ENCODE data around the gene MFSD11. TPM values are rescaled to one million over a fixed set of nuclear protein-coding genes. Genes with fewer than 3 reads are reported as not detected.

The MFSD11 gene
- total RNA-seq, 6 donors from 2014 or later: 23.9 to 49.2 (median 34.4) TPM

DNA sequence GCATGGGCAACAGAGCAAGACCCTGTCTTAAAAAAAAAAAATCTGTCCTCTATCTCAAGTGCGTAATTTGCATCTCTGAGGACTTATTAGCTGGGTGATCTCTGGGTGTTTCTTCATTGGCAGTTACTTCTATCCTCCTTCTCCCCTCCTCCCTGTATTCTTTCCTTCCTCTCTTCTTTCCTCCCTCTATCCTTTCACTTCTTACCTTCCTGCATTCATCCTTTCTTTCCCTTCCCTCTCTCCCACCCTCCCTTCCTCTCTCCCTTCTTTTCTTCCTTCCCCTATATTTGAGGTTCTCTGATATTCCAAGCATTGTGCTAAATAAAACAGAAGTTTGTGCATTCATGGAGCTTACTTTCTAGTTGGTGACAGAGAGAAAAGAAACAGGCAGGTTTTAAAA, 10.7 kb downstream of the MFSD11 start:
- H3K4me3 ChIP-seq: no peak overlapping the region
- no peaks in the 10 kb centered on the region for H3K9me3 ChIP-seq
- peak overlapping the region in 1 of 4 donors; percentile 34 for H3K27ac ChIP-seq
- WGBS, 2 donors: 94 to 97% methylated on average over 1 of the region's 1 CpG
- DNase-seq (no peak), ATAC-seq (ENCODE audit: low FRiP score in 2 of 2) (no peak)
- TF ChIP-seq POLR2A (IDR thresholded peaks at IDR 0.05) (no peak), CTCF (IDR thresholded peaks at IDR 0.05) (no peak), POLR2AphosphoS5 (IDR thresholded peaks at IDR 0.05) (no peak), EP300 (IDR thresholded peaks at IDR 0.05) (no peak)
- H3K36me3 ChIP-seq: peaks cover 10 to 56% (median 25%) of the 10 kb centered on the region in 4 donors
- no peaks in the 10 kb centered on the region for H3K27me3 ChIP-seq
- peaks cover 0 to 5% (median 0%) of the 10 kb centered on the region in 4 donors for H3K4me1 ChIP-seq

GRCh38 chr17:76751416-76751993, 13.6 kb downstream of the MFSD11 start:
- DNase-seq (no peak), ATAC-seq (ENCODE audit: low FRiP score in 2 of 2) (no peak)
- Histone ChIP-seq H3K27me3 (no peaks in the 10 kb centered on the region), H3K4me1 (peaks cover 0 to 8% (median 0%) of the 10 kb centered on the region in 4 donors), H3K27ac (no peak overlapping the region), H3K9me3 (no peaks in the 10 kb centered on the region), H3K36me3 (peaks cover 0 to 50% (median 17%) of the 10 kb centered on the region in 4 donors), H3K4me3 (no peak overlapping the region)
- TF ChIP-seq POLR2A (IDR thresholded peaks at IDR 0.05): no peak
- TF ChIP-seq POLR2AphosphoS5 (IDR thresholded peaks at IDR 0.05): no peak
- TF ChIP-seq CTCF (IDR thresholded peaks at IDR 0.05): no peak
- TF ChIP-seq EP300 (IDR thresholded peaks at IDR 0.05): no peak
- 92 to 95% methylated on average over 3 of the region's 3 CpGs for WGBS, 2 donors

- peak overlapping the region in 1 of 4 donors; percentile 47 for H3K27ac ChIP-seq
- ATAC-seq (ENCODE audit: low FRiP score in 2 of 2): no peak
- TF ChIP-seq POLR2A (IDR thresholded peaks at IDR 0.05): no peak
- no peak for TF ChIP-seq CTCF (IDR thresholded peaks at IDR 0.05)
- no peak for TF ChIP-seq POLR2AphosphoS5 (IDR thresholded peaks at IDR 0.05)
- no peak for TF ChIP-seq EP300 (IDR thresholded peaks at IDR 0.05)
Measured at GRCh38 chr17:76752006-76752405, 14.1 kb downstream of the MFSD11 start.

DNA sequence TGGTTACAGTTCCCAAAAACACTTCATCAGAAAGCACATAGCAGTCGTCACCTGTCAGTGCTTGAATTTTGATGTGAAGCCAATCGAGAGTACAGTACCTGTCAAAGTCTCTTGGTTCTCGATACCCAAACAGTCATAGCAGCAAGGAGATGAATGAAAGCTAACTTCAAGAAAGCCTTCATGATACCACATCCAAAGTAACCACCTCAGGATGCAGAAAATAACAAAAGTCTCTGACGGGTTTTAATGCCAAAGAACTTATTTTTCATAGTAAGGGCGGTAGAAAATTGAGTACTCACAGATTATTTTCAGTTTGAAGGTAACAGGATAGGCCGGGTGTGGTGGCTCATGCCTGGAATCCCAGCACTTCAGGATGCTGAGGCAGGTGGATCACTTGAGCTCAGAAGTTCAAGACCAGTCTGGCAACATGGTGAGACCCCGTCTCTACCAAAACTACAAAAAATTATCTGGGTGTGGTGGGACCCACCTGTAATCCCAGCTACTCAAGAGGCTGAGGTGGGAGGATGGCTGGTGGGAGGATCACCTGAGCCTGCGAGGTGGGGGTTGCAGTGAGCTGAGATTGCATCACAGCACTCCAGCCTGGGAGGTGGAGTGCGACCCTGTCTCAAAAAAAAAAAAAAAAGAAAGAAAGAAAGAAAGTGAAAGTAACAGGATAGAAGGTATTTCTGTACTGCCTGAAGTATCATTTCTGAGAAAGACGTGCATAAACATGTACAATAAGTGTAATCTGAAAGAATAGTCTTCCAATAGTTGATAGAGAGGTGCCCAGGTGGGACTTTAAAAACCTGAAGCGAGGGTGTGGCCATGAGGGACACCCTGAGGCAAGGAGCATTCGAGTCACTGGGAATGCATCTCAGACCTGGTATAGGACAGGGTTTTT, 15.4 kb downstream of the MFSD11 start:
- Histone ChIP-seq H3K36me3 (peaks cover 0 to 58% (median 23%) of the 10 kb centered on the region in 4 donors), H3K27ac (peak overlapping the region in 2 of 4 donors; percentile 46 to 57)

More at GRCh38 chr17:76752006-76752405, 14.1 kb downstream of the MFSD11 start:
- Histone ChIP-seq H3K4me3 (no peak overlapping the region), H3K4me1 (peaks cover 0 to 8% (median 0%) of the 10 kb centered on the region in 4 donors), H3K27me3 (no peaks in the 10 kb centered on the region), H3K36me3 (peaks cover 0 to 50% (median 18%) of the 10 kb centered on the region in 4 donors), H3K9me3 (no peaks in the 10 kb centered on the region)
- 74 to 77% methylated on average over 4 of the region's 4 CpGs for WGBS, 2 donors
- no peak for DNase-seq

More for the DNA sequence above, 15.4 kb downstream of the MFSD11 start:
- H3K4me3 ChIP-seq: no peak overlapping the region
- H3K27me3 ChIP-seq: no peaks in the 10 kb centered on the region
- ATAC-seq (ENCODE audit: low FRiP score in 2 of 2) (no peak), DNase-seq (peak in 1 of 2 donors; percentile 26)
- WGBS, 2 donors: 63 to 70% methylated on average over 12 of the region's 12 CpGs
- TF ChIP-seq POLR2A (IDR thresholded peaks at IDR 0.05) (no peak), CTCF (IDR thresholded peaks at IDR 0.05) (no peak), POLR2AphosphoS5 (IDR thresholded peaks at IDR 0.05) (no peak), EP300 (IDR thresholded peaks at IDR 0.05) (no peak)
- H3K9me3 ChIP-seq: no peaks in the 10 kb centered on the region
- peaks cover 0 to 8% (median 0%) of the 10 kb centered on the region in 4 donors for H3K4me1 ChIP-seq

Data from upper lobe of left lung (tissue), 6 donors.